Hematopoietic multipotent progenitor cell treated with erythropoietin and hydrocortisone succinate and interleukin-3 and kit ligand, for 4 days (in vitro differentiated cells): ENCODE data around the gene TMBIM6.

ENCODE experiments used
- DNase-seq: peaks from one replicate; pipeline ENCODE4 v3.0.0-alpha.2; 2015

TMBIM6 gene

DNA sequence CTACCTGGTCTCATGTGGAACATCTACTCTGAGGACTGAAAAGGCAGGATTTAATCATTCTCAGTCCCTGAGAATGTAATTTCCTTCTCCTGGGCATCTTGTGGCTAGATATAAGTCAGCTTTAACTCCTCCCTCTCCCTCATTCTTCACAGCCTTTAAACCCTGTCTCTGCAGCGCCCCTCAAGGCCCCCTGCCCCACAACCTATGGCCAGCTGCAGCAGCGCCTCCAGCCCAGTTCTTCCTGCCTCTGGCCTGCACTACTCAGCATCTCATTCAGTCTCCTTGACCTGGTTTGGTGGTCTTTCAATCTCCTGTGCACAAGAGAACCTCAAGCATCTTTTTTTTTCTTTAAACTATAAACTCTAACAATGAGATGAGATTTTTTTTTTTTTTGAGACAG lies 57.6 kb downstream of the TMBIM6 start:
- no peak for DNase-seq

GRCh38 chr12:49800421-49801140 lies 59.2 kb downstream of the TMBIM6 start:
- no peak for DNase-seq

DNA sequence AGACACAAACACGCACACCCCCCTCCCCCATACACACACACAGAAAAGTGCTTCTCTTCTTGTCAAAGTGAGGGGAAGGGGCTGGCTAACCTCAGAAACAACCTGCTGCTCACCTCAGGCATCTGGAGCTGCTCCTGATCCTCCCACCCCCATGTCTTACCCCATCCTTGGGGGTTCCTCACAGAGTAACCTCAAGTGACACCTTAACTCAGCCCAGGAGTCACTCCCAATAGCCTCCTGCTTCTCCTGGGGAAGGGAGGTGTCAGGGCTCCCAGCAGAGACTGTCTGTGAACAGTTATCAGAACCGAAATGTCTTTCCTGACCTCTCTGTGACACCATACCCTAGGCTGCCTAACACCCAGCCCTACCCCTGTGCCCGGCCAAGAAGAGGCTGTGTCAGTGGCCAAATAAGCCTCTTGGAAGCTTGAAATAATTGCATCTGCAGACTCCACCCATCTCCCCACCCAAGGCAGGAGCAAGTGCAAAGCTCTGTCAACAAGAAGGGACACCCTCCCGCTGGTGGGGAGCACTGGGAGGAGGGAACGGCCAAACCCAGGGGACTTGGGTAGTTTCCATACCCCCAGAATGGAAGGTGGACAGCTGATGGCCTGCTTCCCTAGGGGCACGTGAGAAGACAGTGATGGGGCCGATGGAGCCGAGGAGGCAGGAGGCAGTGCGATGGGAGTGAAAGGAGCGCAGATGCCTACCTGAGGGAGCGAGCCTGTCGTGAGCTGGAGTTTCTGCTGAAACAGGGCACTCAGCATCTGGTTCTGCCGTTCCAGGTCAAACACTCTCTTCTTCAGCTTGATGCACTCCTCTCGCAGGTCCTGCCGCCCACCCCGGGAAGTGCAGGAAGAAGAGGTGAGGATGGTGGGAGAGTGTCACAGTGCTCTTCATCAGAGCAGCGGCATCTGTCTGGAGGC lies 60.0 kb downstream of the TMBIM6 start:
- DNase-seq, result no peak

DNA sequence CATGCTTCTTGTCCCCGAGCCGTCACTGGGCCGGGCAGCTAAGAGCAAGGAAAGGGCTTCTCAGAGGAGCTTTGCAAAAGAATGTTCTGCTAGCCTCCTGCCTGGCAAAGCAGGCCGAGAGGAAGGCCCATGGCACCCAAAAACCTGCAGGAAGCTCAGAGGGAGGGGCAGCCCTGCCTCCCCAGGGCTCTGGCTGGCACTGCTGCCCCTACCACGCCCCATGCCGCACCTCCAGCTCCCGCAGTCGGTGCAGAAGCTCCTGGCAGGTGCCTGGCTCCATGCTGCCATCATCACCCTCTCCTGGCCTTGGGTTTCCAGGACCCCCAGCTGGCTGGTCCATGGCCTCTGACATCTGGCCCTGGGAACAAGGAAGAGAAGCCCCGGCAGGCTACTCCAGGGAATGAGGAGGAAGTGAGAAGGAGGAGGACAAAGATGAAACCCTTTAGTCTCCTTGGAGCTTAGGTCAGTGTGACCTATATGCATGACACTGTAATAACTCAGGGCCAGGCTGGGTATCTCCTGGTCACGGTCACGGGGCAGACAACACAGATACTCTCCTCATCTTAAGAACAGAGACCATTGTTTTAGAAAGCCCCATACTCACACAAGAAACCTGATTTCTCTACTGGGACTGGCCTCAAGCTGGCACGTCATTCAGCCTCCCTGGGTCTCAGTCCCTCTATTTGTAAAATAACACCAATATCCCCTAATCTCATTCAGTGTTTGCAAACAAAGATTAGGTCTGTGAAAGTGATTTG lies 62.5 kb downstream of the TMBIM6 start:
- DNase-seq, result no peak

DNA sequence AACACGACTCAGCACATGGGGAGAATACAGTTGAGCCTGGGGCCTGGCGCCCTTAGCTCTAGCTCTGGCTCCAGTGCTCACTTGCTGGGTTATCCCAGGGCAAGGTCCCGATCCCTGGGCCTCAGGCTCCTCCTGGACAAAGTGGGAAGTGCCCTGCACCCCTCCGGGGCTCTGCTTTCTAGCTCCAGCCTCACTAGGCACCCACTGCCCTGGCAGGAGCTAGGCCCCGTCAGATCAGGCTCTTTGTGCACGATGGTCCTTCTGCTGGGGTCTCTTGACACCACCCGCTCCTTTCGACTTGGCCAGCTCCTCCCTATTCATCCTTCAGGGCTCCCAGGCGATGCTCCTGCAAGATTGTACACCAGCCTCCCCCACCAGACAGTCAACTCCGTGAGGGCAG lies 63.5 kb downstream of the TMBIM6 start:
- no peak for DNase-seq

DNA sequence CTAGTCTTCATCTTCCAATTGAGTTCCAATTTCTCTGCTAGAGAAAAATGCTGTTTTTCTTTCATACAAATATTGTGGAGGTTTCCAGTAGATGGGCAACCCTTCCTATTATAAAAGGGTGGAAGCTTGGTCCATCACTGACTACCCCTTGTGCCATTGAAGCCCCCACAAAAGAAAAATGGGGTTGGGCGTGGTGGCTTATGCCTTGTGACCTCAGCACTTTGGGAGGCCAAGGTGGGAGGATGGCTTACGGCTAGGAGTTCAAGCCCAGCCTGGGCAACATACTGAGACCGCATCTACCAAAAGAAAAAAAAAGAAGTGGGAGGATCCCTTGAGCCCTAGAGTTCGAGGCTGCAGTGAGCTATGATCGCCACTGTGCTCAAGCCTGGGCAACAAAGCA lies 64.1 kb downstream of the TMBIM6 start:
- no peak for DNase-seq

- no peak for DNase-seq
These were observed 65.0 kb downstream of the TMBIM6 start for GRCh38 chr12:49806321-49806813.

DNA sequence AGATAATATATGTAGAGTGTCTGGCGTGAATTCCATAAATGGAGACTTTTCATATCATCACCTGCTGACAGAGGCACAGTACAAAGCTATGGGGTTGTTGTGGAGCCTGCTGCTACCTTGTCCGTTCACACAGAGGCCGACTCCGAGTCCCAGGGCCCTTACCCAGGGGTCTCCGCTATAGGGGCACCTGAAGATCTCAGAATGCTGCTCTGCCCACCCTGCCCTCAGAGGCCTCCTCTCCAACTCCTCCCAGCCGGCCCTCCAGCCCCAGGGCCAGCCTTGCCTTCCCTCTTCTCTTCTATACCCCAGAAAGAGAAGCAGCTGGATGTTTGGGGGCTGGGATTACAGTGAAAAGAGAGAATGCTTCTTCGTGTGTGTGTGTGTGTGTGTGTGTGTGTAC lies 65.5 kb downstream of the TMBIM6 start:
- DNase-seq, result no peak

GRCh38 chr12:49807991-49808580 lies 66.7 kb downstream of the TMBIM6 start:
- DNase-seq, result no peak

GRCh38 chr12:49808686-49809380 lies 67.5 kb downstream of the TMBIM6 start:
- no peak for DNase-seq

GRCh38 chr12:49809381-49809905 lies 68.1 kb downstream of the TMBIM6 start:
- DNase-seq, result no peak

DNA sequence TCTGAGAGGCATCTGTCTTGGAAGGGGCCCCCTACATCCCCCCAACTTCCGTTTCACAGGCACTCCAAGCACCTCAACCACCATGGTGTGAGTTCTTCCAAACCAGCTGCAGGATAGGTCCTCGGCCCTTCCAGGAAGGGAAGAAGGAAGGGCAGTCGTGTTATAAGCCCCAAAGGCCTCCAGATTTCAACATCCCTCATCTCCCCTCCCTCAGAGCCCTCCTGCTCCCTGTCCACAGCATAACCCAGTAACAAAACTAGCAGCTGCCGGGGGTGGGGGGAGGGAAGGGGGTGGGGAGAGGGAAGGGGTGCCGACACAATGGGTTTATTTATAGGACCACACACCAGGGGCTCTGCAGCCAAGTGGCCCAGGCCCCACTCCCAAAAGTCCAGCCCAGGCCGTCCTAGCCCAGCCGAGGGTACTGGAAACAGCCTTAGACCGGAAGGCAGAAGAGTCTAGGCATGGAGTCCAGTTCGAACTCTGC lies 68.6 kb downstream of the TMBIM6 start:
- no peak for DNase-seq

GRCh38 chr12:49811136-49811535 lies 69.8 kb downstream of the TMBIM6 start:
- no peak for DNase-seq

DNA sequence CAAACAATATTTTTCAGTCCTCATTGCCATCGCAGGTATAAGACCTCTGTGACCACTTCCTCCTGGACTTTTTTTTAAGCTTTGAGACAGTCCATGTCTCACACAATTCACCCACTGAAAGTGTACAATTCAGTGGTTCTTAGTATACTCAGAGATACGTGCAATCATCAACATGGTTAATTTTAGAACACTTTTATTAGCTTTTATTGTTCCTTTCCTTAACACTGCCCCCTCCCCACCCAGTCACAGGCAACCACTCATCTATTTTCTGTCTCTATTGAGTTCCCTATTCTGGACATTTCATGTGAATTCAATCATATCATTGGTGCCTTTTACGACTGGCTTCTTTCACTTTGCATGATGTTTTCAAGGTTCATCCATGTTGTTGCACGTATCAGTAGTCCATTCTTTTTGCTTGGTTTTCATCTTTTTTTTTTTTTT lies 70.6 kb downstream of the TMBIM6 start:
- DNase-seq, result no peak

GRCh38 chr12:49813131-49813530 lies 71.8 kb downstream of the TMBIM6 start:
- DNase-seq, result no peak
